Measurements from ENCODE around the gene SAMD4A.

SAMD4A gene

GRCh38 chr14:54667026-54667744 is 100.3 kb downstream of the SAMD4A start:
- DNase-seq = no peak

- DNase-seq = no peak
These were observed 100.8 kb downstream of the SAMD4A start for GRCh38 chr14:54667764-54668163.

- no peak for DNase-seq
These were observed 103.0 kb downstream of the SAMD4A start for GRCh38 chr14:54669721-54670561.

GRCh38 chr14:54671537-54671936 is 104.6 kb downstream of the SAMD4A start:
- DNase-seq = no peak

- DNase-seq = no peak
These were observed 105.3 kb downstream of the SAMD4A start for GRCh38 chr14:54672181-54672580.

GRCh38 chr14:54672688-54673087 is 105.8 kb downstream of the SAMD4A start:
- no peak for DNase-seq

- no peak for DNase-seq
These were observed 106.5 kb downstream of the SAMD4A start for GRCh38 chr14:54673193-54674045.

- DNase-seq = no peak
These were observed 107.3 kb downstream of the SAMD4A start for GRCh38 chr14:54674046-54674741.

- DNase-seq = no peak
These were observed 108.6 kb downstream of the SAMD4A start for GRCh38 chr14:54675236-54676128.

GRCh38 chr14:54676812-54677708 is 110.1 kb downstream of the SAMD4A start:
- DNase-seq = no peak

- no peak for DNase-seq
These were observed 113.7 kb downstream of the SAMD4A start for GRCh38 chr14:54680651-54681050.

- DNase-seq = no peak
These were observed 114.9 kb downstream of the SAMD4A start for GRCh38 chr14:54681811-54682261.

- DNase-seq = no peak
These were observed 115.7 kb downstream of the SAMD4A start for GRCh38 chr14:54682578-54682977.

GRCh38 chr14:54683882-54684794 is 117.2 kb downstream of the SAMD4A start:
- no peak for DNase-seq

- no peak for DNase-seq
These were observed 118.4 kb downstream of the SAMD4A start for GRCh38 chr14:54685286-54685845.

GRCh38 chr14:54686219-54686870 is 119.4 kb downstream of the SAMD4A start:
- no peak for DNase-seq

GRCh38 chr14:54686871-54687749 is 120.2 kb downstream of the SAMD4A start:
- DNase-seq = no peak
